Measurements from ENCODE around the gene DCHS2.
"Not testable (repeated sequence)": the region's sequence is repeated elsewhere in the genome, so short reads cannot be mapped to it uniquely, and the experiment has no call there.

DCHS2 gene

GRCh38 chr4:154317201-154317999 is 174.2 kb downstream of the DCHS2 start:
- DNase-seq (ENCODE audit: low read depth in 2 of 2) = no peak

- DNase-seq (ENCODE audit: low read depth in 2 of 2) = no peak
These were observed 175.9 kb downstream of the DCHS2 start for GRCh38 chr4:154315741-154316140.

DNA sequence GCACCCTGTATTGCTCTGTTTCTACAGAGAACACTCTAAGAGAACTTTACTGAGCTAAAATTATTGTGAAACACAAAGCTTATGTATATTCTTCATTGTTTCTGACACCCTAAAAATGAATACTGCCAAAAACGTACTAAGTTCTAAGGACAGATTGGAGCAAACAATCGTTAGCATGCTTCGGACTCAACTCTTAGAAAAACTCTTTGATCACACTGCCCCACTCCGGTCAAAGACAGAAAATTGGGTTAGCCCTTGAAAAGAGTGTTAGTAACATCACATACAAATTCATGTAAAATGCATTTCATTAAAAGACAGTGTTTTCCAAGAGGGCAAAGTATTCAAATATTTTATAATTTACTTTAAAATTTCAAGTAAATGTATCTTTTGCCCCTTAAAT is 177.4 kb downstream of the DCHS2 start:
- DNase-seq (ENCODE audit: low read depth in 2 of 2) = no peak

DNA sequence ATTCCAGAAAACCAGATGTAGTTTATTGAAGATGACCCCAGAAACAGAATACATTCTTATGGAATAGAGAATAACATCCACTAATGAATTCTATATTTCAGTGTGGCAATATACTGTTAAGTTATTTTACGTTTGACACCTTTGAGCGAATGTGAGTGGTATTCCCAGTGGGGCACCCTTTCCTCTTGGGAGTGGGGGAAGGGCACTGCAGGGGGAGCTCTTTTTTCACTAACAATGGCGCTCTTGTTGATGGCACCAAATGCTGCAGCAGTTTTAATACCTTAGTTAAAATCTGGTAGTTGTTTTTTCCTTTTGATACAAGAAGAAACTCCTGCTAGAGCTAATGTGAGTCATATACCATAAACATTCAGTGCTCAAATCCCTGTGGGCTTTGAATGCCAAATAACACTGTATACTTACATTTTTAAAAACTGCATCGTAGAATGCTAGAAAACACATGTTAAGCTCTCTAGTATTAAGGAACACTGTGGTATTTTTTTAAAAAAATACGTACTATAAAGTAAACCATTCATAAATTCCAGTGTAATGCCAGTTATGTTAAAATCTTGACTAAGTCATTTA is 178.5 kb downstream of the DCHS2 start:
- DNase-seq (ENCODE audit: low read depth in 2 of 2) = no peak

GRCh38 chr4:154312246-154312645 is 179.4 kb downstream of the DCHS2 start:
- DNase-seq (ENCODE audit: low read depth in 2 of 2) = no peak

DNA sequence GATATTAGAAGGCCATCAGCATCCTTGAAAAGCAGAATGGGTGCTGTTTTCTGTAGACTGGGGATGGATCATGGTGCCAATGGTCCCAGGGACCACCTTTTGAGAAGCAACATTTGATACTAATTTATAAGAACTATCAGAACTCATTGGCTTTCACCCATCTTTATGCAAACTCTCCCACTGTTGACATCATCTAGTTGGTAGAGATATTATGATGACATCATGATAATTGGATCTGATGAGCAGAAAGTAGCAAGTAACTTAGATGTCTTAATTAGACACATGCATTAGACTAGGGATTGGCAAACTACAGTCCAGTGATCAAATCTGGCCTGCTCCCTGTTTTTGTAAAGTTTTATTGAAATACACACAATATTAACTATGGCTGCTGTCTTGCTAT is 181.0 kb downstream of the DCHS2 start:
- no peak for DNase-seq (ENCODE audit: low read depth in 2 of 2)

DNA sequence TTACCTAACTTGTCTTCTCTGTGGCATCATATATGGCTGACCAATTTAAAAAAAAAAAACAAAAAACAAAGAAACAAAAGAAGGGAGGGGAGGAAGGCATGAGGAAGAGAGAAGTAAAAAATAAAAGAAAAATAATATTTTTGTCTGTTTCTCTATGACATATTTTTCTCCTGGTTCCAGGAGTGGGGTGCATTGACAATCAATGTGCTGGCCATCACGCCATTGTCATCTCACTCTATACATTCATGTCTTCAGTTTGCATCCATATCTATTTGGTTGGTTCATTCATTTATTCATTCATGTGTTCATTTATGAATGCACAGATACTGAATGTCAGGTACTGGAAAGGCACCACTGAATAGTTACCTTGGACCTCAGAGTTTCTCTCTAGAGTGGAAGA is 183.4 kb downstream of the DCHS2 start:
- no peak for DNase-seq (ENCODE audit: low read depth in 2 of 2)

GRCh38 chr4:154307451-154307850 is 184.1 kb downstream of the DCHS2 start:
- no peak for DNase-seq (ENCODE audit: low read depth in 2 of 2)

DNA sequence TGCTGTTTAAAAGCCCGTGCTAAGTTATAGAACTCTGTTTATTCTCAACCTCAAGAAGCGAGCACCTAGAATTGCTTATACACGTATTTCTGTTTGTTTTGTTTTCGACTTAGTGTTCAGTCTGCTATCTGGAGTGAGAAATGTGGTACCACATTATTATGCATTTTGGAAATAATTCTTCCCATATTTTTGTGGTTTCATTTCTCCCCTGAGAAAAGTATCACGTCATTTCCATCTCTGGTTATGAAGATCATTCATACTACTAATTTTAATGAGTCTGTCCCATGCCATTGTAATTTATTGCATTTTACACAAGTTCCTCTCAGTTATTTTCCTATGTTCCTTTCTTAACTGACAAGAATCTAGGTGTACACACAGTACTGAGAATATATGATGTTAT is 186.0 kb downstream of the DCHS2 start:
- no peak for DNase-seq (ENCODE audit: low read depth in 2 of 2)

DNA sequence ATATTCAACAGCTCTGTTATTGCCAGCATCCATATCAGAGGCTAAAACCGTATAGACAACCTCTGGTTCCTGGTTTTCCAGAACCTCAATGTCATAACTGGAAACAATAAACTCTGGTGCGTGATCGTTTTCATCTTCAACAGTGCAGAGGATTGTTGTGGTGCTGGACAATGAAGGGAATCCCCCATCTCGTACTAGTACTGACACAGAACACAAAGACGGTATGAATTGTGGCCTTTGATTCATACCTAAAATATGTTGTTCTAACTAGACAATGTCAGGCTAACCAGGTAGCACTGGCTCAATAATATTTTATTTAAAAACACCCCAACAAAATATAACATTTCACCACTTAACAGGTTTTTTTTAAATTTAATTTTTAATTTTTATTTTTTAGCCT is 186.9 kb downstream of the DCHS2 start:
- no peak for DNase-seq (ENCODE audit: low read depth in 2 of 2)

- no peak for DNase-seq (ENCODE audit: low read depth in 2 of 2)
These were observed 196.8 kb downstream of the DCHS2 start for GRCh38 chr4:154294652-154295350.

DNA sequence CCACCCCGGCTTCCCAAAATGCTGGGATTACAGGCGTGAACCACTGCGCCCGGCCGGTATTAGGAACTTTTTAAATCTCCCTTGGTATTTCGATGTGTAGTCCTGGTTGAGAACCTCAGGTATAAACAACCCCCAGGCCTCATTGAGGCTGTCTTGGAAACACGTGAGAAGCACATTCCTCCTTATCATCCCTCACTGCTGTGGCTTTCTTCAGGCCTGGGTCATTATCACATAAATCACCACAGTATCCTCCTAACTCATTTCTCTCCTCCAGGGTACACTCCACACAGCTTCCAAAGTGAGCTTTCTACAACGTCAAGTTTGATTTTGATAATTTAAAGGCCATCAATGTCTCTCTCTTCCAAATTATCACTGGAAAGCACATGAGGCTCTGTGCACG is 198.2 kb downstream of the DCHS2 start:
- no peak for DNase-seq (ENCODE audit: low read depth in 2 of 2)

- no peak for DNase-seq (ENCODE audit: low read depth in 2 of 2)
These were observed 199.0 kb downstream of the DCHS2 start for GRCh38 chr4:154292589-154292988.

GRCh38 chr4:154277172-154277571 is 214.4 kb downstream of the DCHS2 start:
- no peak for DNase-seq (ENCODE audit: low read depth in 2 of 2)

DNA sequence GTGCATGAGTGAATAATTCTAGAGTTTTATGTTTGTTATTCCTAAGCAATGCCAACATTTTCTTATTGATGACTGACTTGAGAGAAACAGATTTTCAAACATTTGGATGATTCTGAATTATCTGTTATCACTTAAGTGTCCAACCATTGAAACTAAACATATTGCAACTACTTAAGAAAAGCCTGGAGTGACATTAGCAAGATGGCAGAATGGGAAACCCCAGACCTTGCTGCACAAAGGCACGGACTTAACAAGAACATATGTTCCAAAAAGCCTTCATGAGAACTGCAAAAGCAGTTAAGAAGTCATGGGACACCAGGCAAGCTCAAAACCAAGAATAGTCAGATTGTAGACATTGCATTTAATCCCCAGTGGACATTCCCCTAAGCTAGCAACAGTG is 215.1 kb downstream of the DCHS2 start:
- DNase-seq (ENCODE audit: low read depth in 2 of 2) = no peak

- DNase-seq (ENCODE audit: low read depth in 2 of 2) = no peak
These were observed 236.6 kb downstream of the DCHS2 start for GRCh38 chr4:154254999-154255398.

DNA sequence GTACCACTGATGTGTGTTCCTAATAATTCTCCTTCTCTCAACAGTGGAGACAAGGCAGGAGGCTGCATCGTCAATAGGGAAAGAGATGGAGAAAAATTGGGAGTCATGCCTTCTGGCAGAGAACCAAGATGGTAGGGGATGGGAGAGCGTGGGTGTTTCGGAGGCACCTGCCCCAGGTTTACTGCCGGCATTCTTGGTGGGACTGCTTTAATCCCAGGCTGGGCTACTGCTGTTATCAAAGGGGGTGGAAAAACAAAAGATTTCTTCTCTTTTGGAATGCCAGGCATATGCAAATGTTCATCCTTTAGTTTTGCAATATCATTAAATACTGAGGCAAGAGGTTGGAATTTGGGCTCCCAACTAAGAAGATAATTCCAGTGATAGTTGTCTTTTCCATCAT is 257.0 kb downstream of the DCHS2 start:
- no peak for DNase-seq (ENCODE audit: low read depth in 2 of 2)

GRCh38 chr4:154231806-154232478 is 259.7 kb downstream of the DCHS2 start:
- DNase-seq (ENCODE audit: low read depth in 2 of 2) = no peak

DNA sequence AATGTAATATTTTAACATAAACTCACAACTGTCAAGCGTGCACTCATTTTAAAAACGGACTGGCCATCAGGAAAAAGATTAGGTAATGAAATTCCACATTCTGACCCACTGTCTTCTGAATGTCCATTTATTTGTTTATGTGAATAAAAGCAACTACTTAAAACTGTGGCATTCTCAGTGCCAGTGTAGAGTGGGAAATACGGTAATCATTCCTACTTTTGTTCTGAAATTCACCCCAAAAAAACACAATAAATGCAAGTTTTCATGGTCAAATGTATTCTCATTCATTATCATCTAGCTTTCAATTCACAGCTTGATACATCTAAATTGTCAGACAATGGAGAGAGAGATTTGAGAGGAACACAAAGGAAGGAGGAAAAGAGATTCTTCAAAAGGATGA is 260.9 kb downstream of the DCHS2 start:
- DNase-seq (ENCODE audit: low read depth in 2 of 2) = no peak

- DNase-seq (ENCODE audit: low read depth in 2 of 2) = no peak
These were observed 261.5 kb downstream of the DCHS2 start for GRCh38 chr4:154230091-154230490.

GRCh38 chr4:154222875-154223274 is 268.7 kb downstream of the DCHS2 start:
- DNase-seq (ENCODE audit: low read depth in 2 of 2) = no peak

DNA sequence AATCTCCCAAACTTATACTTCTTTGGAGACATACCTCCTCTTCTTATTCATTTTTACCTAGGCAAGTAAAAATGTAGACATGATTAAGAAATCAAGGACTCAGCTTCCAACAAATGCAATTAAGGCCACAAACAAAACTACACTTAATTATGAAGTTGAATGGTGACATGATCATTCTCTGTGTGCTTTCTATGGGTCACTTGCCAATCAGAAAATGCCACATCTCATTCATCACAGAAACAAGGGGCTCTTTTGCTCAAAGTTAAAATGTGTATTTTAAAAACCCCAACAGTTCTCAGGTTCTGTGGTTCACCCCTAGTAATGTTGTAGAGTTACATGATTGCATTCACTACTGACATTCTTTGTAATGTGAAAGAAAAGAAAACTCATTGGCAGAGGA is 273.5 kb downstream of the DCHS2 start:
- no peak for DNase-seq (ENCODE audit: low read depth in 2 of 2)

DNA sequence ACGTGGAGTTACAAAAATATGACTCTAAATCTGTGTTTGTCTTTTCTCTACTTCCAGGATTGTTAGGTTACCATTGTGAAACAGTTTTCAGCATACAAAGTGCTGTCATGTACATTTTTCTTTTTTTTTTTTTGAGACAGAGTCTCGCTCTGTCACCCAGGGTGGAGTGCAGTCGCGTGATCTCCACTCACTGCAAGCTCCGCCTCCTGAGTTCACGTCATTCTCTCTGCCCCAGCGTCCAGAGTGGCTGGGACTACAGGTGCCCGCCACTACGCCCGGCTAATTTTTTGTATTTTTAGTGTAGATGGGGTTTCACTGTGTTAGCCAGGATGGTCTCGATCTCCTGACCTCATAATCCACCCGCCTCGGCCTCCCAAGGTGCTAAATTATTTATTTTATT is 274.2 kb downstream of the DCHS2 start:
- not testable (repeated sequence) for DNase-seq (ENCODE audit: low read depth in 2 of 2)

Measured in stimulated activated CD8-positive, alpha-beta memory T cell treated with anti-CD3 and anti-CD28 coated beads, Interleukin-15, amount 100 ng/mL, for 4 hours (primary cell).